ENCODE measurements around the gene STEAP2.

GRCh38 chr7:90191648-90192047 lies 19.9 kb upstream of the STEAP2 start:
- TF ChIP-seq POLR2AphosphoS5 (IDR thresholded peaks at IDR 0.05), result no peak
- TF ChIP-seq CTCF (IDR thresholded peaks at IDR 0.05), result no peak
- no peak for TF ChIP-seq POLR2A (IDR thresholded peaks at IDR 0.05; ENCODE audit: low read depth)
- no peak for TF ChIP-seq EP300 (IDR thresholded peaks at IDR 0.05)

Measured in esophagus muscularis mucosa (tissue), 4 donors.